Sigmoid colon (tissue), 7 donors: ENCODE measurements around the gene IL1R1. TPM values are rescaled to one million over a fixed set of nuclear protein-coding genes. Genes with fewer than 3 reads are reported as not detected.

ENCODE experiments used
- DNase-seq: peaks from one replicate; pipeline ENCODE4 v3.0.0-alpha.2; 2019
- H3K27ac ChIP-seq, 4 donors: fragments of 200-600 bp; sonication (generic); one replicate each; pipeline ENCODE4 v1.5.1; 2016 to 2019; ENCODE audit warnings: mild to moderate bottlenecking in 1 of 4
- H3K27me3 ChIP-seq, 3 donors: fragments of 200-600 bp; sonication (generic); one replicate each; pipeline ENCODE4 v1.5.1; 2019; ENCODE audit warnings: mild to moderate bottlenecking in 1 of 3
- H3K36me3 ChIP-seq, 4 donors: fragments of 200-600 bp; sonication (generic); one replicate each; pipeline ENCODE4 v1.5.1; 2016 to 2019
- H3K4me1 ChIP-seq, 4 donors: fragments of 200-600 bp; sonication (generic); one replicate each; pipeline ENCODE4 v1.5.1; 2017 to 2019
- H3K4me3 ChIP-seq, 4 donors: fragments of 200-600 bp; sonication (generic); one replicate each; pipeline ENCODE4 v1.5.1; 2017 to 2019; ENCODE audit warnings: mild to moderate bottlenecking in 2 of 4, moderate library complexity in 1 of 4
- H3K9me3 ChIP-seq, 4 donors: fragments of 200-600 bp in 3 of 4; sonication (generic) in 3 of 4; one replicate each; pipeline versions ENCODE4 v1.5.1 to v1.6.1; 2013 to 2019
- CTCF ChIP-seq, 4 experiments: fragments of 450-650 bp in 3 of 4; fragments of 200-600 bp in 1 of 4; IDR thresholded peaks; one replicate each; pipeline ENCODE4 v1.5.1; 2016 to 2019; ENCODE audit warnings: antibody characterized with exemption in 4 of 4, mild to moderate bottlenecking in 3 of 4, moderate library complexity in 2 of 4
- EP300 ChIP-seq, 4 donors: sonication (generic); formaldehyde crosslinking; IDR thresholded peaks; one replicate each; pipeline ENCODE4 v1.6.1; 2017; ENCODE audit warnings: antibody characterized with exemption in 4 of 4
- POLR2A ChIP-seq, 2 donors: fragments of 450-650 bp; IDR thresholded peaks; one replicate each; pipeline ENCODE4 v1.6.1; 2016; ENCODE audit warnings: antibody characterized with exemption in 2 of 2, mild to moderate bottlenecking in 2 of 2, moderate library complexity in 2 of 2
- POLR2AphosphoS5 ChIP-seq, 4 donors: sonication (generic); formaldehyde crosslinking; IDR thresholded peaks; one replicate each; pipeline ENCODE4 v1.6.1; 2017; ENCODE audit warnings: antibody characterized with exemption in 4 of 4
- WGBS, 2 donors: extraction: QIAGEN DNeasy Blood & Tissue Kit; methylation state at CpG; one replicate each; pipeline ENCODE4 v1.1.7; 2013; 5-methylcytosine and 5-hydroxymethylcytosine counted together
- intact Hi-C: fragments of 100-400 bp; cut with DNase I; formaldehyde crosslinking; loops from one replicate; pipeline ENCODE4 v1.15.1; 2023
- polyA plus RNA-seq, 3 donors: library from polyadenylated mRNA; stranded (reverse); fragments of 200-250 nt; gene quantifications; one replicate each; pipeline ENCODE4 v1.2.3, GENCODE V29; 2013
- total RNA-seq, 4 donors: library from RNA; depleted of rRNA; stranded (reverse); fragments of >200 nt; gene quantifications; one replicate each; pipeline ENCODE4 v1.1.0, GENCODE V29; 2016
- donor health status: healthy with polysubstance abuse.
- donor health status: Bipolar disorder and iron deficiency.
- donor health status: healthy.

IL1R1 gene
- total and polyA plus RNA-seq, 7 donors, result 14.6 to 144 (median 43.2) TPM

GRCh38 chr2:102177814-102178478 is 35.4 kb downstream of the IL1R1 start:
- WGBS, 2 donors, result 81 to 93% methylated on average over 7 of the region's 7 CpGs
- intact Hi-C loops, result no loop called here
- Histone ChIP-seq H3K36me3 (peaks cover 0 to 48% (median 8%) of the 10 kb centered on the region in 4 donors), H3K27me3 (no peaks in the 10 kb centered on the region), H3K9me3 (no peaks in the 10 kb centered on the region), H3K4me3 (no peak overlapping the region), H3K27ac (no peak overlapping the region), H3K4me1 (no peaks in the 10 kb centered on the region)
- DNase-seq, result no peak
- TF ChIP-seq EP300 (IDR thresholded peaks at IDR 0.05) (no peak), POLR2AphosphoS5 (IDR thresholded peaks at IDR 0.05) (no peak), POLR2A (IDR thresholded peaks at IDR 0.05) (no peak), CTCF (IDR thresholded peaks at IDR 0.05) (no peak)

- H3K27ac ChIP-seq, result no peak overlapping the region
- TF ChIP-seq CTCF (IDR thresholded peaks at IDR 0.05), result no peak
- DNase-seq, result no peak
- WGBS, 2 donors, result 80 to 82% methylated on average over 3 of the region's 3 CpGs
- no peaks in the 10 kb centered on the region for H3K4me1 ChIP-seq
- H3K9me3 ChIP-seq, result no peaks in the 10 kb centered on the region
- no peak overlapping the region for H3K4me3 ChIP-seq
- intact Hi-C loops, result no loop called here
- no peaks in the 10 kb centered on the region for H3K27me3 ChIP-seq
- H3K36me3 ChIP-seq, result peaks cover 0 to 37% (median 3%) of the 10 kb centered on the region in 4 donors
Measured at GRCh38 chr2:102179061-102179460, 36.5 kb downstream of the IL1R1 start.

GRCh38 chr2:102179788-102180686 is 37.5 kb downstream of the IL1R1 start:
- Histone ChIP-seq H3K27ac (no peak overlapping the region), H3K4me3 (no peak overlapping the region), H3K9me3 (no peaks in the 10 kb centered on the region), H3K4me1 (no peaks in the 10 kb centered on the region), H3K36me3 (peaks cover 0 to 28% (median 3%) of the 10 kb centered on the region in 4 donors), H3K27me3 (no peaks in the 10 kb centered on the region)
- TF ChIP-seq POLR2AphosphoS5 (IDR thresholded peaks at IDR 0.05), result no peak
- no peak for DNase-seq
- WGBS, 2 donors, result 92 to 93% methylated on average over 2 of the region's 2 CpGs
- intact Hi-C loops, result no loop called here

- 62 to 72% methylated on average over 1 of the region's 1 CpG for WGBS, 2 donors
- intact Hi-C loops, result no loop called here
- Histone ChIP-seq H3K36me3 (peaks cover 0 to 22% (median 3%) of the 10 kb centered on the region in 4 donors), H3K27me3 (no peaks in the 10 kb centered on the region), H3K27ac (no peak overlapping the region), H3K4me3 (no peak overlapping the region), H3K9me3 (no peaks in the 10 kb centered on the region), H3K4me1 (no peaks in the 10 kb centered on the region)
- TF ChIP-seq EP300 (IDR thresholded peaks at IDR 0.05) (no peak), CTCF (IDR thresholded peaks at IDR 0.05) (no peak)
- DNase-seq, result no peak
Measured at GRCh38 chr2:102180687-102180999, 38.1 kb downstream of the IL1R1 start.

- H3K4me1 ChIP-seq, result no peaks in the 10 kb centered on the region
- TF ChIP-seq EP300 (IDR thresholded peaks at IDR 0.05) (no peak), POLR2AphosphoS5 (IDR thresholded peaks at IDR 0.05) (no peak), CTCF (IDR thresholded peaks at IDR 0.05) (no peak), POLR2A (IDR thresholded peaks at IDR 0.05) (no peak)
- intact Hi-C loops, result no loop called here
Measured at GRCh38 chr2:102181376-102181775, 38.8 kb downstream of the IL1R1 start.

More at GRCh38 chr2:102181376-102181775, 38.8 kb downstream of the IL1R1 start:
- WGBS, 2 donors, result 91% methylated on average over 5 of the region's 5 CpGs
- H3K27ac ChIP-seq, result no peak overlapping the region
- H3K4me3 ChIP-seq, result no peak overlapping the region
- no peak for DNase-seq
- no peaks in the 10 kb centered on the region for H3K27me3 ChIP-seq
- H3K9me3 ChIP-seq, result no peaks in the 10 kb centered on the region
- peaks cover 0 to 14% (median 3%) of the 10 kb centered on the region in 4 donors for H3K36me3 ChIP-seq
